HG02884 (cell line): Measurements from ENCODE around the gene MCMBP.
"Not testable (repeated sequence)": the region's sequence is repeated elsewhere in the genome, so short reads cannot be mapped to it uniquely, and the experiment has no call there.

Experiments used
- ATAC-seq: cut with Tn5 transposase; IDR thresholded peaks from one replicate; pipeline ENCODE4 v1.9.1; 2021; ENCODE audit warnings: mild to moderate bottlenecking, moderate library complexity; ENCODE audit not compliant: unreplicated experiment

MCMBP gene

DNA sequence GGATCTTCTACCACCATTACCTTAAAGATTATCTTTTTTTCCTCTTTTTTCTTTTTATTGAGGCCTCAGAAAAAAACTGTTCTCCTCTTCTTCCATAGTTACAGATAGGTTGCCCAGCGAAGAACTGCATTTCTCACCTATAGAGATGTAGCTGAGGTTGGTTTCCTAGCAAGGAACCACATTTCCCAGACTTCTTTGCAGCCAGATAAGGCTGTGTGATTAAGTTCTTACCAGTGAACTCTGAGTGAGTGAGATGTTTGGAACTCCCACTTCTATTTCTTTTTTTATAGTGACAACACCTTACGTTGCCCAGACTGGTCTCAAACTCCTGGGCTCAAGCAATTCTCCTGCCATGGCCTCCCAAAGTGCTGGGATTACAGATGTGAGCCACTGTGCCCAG is 5.9 kb upstream of the MCMBP start:
- no peak for ATAC-seq

DNA sequence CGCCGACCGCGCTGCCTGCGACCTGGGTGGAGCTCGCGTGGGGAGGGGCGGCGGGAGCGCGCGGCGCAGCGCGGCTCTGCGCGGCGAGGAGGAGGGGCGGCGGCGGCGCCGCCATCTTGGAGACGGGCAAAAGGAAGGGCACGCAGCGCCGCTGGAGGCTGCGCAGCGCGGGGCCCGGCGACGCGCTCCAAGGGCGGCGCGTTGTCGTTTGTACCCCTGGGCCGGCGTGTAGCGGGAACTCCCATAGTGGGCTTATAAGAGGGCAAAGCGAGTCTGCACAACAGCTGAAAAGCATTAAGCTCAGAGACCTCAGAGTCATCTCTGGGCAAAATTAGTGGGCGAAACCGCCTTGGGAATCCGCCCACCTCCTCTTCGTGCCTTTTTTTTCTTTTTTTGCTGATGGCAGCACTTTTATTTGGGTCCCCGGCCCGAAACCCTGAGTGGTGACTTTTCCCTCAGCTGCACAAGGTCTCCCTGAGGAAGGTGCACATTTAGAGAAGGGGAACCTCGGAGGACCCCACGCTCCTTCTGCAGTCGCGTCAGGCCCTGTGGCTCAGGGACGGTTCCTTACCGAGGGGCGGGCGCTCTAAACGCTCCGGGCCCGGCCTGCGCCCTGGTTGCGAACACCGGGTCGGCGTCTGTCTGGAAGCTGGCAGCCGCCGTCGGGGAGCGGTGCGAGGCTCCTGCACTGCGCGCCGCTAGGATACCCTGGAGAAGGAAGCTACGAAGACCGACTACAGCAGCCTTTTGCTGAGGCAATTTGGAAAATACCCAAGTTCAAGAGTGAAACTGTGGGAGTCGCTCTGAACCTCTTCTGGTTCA is 428 bp upstream of the MCMBP start:
- ATAC-seq, result peak; percentile 85

GRCh38 chr10:119871881-119872609 is 598 bp downstream of the MCMBP start:
- peak; percentile 41 for ATAC-seq

GRCh38 chr10:119869398-119869797 is 3.2 kb downstream of the MCMBP start:
- not testable (repeated sequence) for ATAC-seq

GRCh38 chr10:119867317-119867716 is 5.3 kb downstream of the MCMBP start:
- ATAC-seq, result no peak

DNA sequence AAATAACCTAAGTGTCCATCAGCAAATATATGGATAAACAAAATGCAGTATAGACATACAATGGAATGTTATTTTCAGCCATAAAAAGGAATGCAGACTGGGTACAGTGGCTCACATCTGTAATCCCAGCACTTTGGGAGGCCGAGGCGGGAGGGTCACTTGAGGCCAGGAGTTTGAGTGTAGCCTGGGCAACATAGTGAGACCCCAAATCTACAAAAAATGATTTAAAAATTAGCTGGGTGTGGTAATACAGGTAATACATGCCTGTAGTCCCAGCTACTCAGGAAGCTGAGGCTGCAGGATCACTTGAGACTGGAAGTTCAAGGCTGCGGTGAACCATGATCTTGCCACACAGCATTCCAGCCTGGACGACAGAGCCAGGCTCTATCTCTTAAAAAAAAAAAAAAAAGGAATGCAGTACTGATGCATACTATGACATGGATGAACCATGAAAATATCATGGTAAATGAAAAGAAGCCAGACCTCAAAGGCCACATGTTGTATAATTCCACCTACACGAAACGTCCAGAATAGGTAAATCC is 6.9 kb downstream of the MCMBP start:
- no peak for ATAC-seq

- no peak for ATAC-seq
Measured at GRCh38 chr10:119863951-119864565, 8.6 kb downstream of the MCMBP start.

- no peak for ATAC-seq
Measured at GRCh38 chr10:119862524-119862923, 10.1 kb downstream of the MCMBP start.

DNA sequence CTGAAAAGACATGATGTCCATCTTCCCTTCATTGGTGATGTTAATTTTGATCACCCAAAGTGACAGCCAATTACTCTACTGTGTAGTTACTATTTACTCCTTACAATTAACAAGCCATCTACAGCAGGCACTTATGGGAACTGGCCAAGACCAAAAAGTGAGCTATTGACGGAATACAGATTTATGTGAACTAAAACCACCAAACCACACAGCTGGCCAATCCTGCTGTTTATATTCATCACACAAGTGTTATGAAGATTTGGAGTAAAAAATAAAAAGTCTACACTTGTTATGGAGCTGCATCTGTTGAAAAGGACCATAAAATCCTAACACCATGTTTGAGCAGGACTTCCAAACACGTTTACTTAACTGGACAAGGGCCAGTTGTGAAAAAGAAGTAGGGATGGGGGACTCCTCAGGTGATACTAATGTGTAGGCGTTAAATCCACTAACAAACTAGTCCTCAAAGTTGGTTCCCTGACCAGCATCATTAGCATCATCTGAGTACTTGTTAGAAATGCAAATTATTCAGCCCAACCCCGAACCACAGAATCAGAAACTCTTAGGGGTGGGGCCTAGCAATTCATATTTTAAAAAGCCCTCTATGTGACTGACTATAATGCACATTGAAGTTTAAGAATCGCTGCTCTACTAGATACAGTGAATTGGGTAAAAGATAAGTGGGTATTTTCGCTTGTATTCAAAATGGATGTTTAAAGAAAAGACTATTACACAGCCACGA is 11.6 kb downstream of the MCMBP start:
- no peak for ATAC-seq

DNA sequence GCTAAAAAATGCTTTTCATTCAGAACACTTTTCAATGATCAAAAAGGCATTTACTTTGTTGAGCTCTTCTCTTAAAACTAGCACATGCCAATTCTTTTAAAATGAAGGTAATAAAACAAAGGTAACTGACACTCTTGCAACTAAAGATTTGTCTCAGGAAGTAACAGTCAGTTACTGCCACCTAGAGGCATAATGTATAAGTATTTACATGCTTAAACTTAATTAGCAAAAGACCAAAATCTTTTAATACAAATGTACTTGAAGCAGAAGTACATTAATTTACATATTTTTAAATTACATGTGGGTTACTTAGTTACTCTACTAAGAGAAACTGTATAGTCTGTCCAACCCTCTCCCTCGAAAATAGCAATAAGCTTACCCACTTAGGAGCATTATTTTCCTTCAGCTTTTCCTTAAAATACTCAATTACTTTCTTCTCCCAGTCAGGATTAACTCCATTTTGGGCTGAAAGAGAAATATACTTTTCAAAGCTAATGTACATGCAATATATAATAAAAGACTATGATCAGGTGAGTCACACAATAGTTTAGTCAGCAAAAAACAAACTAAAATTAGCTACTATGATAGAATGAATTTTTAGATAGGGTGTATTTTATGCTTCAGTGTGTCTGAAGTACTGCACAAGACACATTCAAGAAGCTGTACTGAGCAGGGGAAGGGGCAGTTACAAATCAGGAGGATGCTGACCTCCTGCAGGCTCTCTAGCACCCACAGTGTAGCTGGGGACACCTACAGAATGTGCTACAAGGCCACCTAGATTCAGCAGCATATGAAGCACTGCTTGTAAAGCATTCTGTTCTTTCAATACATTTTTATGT is 13.0 kb downstream of the MCMBP start:
- ATAC-seq, result no peak

DNA sequence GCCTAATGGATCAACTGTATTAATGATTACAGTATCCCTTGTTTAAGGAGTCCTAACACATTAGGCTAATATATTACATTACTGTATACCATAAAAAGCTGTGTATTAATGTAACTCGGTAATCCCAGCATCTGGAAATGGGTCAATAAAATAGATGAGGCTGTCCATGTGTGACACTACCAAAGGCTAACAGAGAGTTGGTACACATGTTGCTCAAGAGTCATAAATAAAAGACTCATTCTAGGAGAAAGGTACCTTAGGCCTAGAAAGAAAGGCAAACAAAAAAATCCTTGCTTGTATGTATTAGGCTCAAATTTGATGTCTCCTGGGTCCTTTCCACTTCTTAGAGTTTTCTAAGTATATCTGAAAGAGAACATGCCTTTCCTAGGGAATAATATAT is 14.6 kb downstream of the MCMBP start:
- ATAC-seq, result no peak

DNA sequence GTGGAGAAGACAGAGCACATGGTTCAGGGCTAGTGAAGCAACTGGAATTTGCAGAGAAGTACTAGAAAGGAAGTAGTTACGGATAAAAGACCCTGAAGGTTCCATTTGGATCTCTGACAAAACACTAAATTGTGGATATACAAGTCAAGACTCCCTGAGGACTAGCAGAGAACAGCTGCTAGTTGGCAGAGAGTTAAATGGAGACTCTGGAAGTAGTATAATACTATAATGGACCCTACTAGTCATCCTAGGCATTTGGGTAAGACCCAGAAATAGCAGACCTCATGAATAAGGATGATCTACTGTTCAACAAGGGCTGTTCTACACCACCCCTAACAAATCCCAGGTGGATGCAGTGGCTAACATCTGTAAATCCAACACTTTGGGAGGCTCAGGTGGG is 19.1 kb downstream of the MCMBP start:
- no peak for ATAC-seq

DNA sequence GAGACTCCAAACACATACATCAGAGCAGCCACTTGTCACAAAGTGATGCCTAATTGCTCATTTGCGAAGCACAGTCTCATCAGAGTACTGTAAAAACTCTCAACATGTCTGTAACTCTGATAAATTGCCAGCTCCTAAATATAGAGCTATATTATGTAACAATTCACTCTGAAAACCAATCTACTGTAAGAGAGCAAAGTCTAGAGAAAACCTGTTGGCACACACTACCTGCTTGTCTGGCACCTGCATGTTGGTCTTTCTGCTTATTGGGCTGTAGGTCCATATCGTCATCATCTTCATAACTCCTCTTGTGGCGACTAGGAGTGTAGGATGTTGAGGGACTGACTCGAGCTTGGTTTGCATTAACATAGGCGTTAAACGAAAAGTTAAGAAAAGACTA is 19.8 kb downstream of the MCMBP start:
- no peak for ATAC-seq

DNA sequence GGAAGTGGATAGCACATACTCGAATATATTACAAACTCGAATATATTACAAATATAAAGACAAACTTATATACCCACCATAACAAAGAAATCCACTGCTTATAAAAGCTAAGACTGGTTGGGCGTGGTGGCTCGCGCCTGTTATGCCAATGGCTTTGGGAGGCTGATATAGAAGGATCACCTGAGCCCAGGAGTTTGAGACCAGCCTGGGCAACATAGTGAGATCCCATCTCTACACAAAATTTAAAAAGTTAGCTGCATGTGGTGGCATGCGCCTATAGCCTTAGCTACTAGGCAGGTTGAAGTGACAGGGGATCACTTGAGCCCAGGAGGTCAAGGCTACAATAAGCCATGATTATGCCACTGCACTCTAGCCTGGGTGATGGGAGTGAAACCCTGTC is 20.4 kb downstream of the MCMBP start:
- no peak for ATAC-seq

- no peak for ATAC-seq
Measured at GRCh38 chr10:119849944-119850343, 22.7 kb downstream of the MCMBP start.

- no peak for ATAC-seq
Measured at GRCh38 chr10:119849031-119849789, 23.4 kb downstream of the MCMBP start.

DNA sequence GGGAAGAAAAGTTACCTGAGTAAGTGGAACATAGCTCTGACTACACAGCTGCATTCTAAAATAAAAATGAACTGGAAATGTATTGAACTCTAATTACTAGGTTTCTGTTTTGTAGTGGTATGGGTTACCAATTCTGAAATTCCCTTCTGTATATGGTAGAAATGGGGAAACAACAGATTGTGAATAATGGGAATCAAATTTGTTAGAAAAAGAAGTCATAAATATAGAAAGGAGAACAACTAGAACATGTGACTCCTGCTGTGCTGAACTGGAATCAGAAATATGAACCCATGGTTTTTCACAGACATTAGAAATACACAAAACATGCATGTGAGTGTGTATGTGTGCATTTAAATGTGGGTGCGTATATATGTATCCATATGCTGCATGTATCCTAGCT is 27.0 kb downstream of the MCMBP start:
- ATAC-seq, result no peak

DNA sequence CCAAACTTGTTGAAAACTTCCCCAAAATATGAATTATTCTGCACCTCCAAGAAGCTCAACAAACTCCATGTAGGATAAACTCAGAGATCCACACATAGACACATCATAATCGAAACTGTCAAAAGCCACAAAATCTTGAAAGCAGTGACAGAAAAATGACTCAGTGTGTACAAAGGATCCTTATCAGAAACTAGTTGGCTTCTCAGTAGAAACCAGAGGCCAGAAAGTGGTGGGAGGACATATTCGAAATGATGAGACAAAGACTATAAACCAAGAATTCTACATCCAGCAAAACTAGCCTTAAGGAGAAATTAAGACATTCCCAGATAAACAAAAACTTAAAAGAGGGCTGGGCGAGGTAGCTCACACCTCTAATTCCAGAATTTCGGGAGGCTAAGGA is 38.5 kb downstream of the MCMBP start:
- ATAC-seq, result no peak

DNA sequence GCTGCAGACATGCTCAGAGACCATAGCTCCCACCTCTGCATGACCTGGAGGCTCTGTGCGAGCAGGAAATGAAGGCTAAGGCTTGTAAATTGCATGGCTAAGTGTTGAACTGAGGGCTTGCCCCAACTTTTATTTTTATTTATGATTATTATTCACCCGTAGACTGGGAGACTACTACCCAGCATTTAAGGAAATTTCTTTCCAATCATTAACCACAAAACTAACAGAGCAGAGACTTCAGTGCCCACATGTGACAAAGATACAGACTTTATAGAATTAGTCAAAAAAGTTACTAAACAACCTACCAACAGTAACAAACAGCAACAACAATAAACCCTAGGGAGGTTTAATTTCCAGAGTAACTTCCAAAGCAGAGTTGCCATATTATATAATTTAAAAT is 39.7 kb downstream of the MCMBP start:
- ATAC-seq, result no peak
